Measurements from ENCODE around the gene VCL. TPM values are rescaled to one million over a fixed set of nuclear protein-coding genes. Genes with fewer than 3 reads are reported as not detected.

The VCL gene
- total RNA-seq, 1 experiment from 2014 or later = 291 TPM

- H3K4me1 Mint-ChIP-seq = no peaks in the 10 kb centered on the region
- H3K4me2 ChIP-seq (ENCODE audit: insufficient read depth, insufficient read length, low read length) = no peak overlapping the region
These were observed 116.1 kb downstream of the VCL start for GRCh38 chr10:74114041-74114448.

More at GRCh38 chr10:74114041-74114448, 116.1 kb downstream of the VCL start:
- no peak overlapping the region for H2BK15ac ChIP-seq (ENCODE audit: low read depth, low read length)
- H4K91ac ChIP-seq (ENCODE audit: insufficient read length, low read depth, low read length) = no peak overlapping the region
- H3K79me1 ChIP-seq (ENCODE audit: insufficient read depth, low read depth, low read length, poor library complexity, severe bottlenecking) = peaks cover under 1% of the 10 kb centered on the region
- no peaks in the 10 kb centered on the region for H3K27me3 ChIP-seq (ENCODE audit: insufficient read depth, low read length)
- no peak for TF ChIP-seq CTCF (conservative IDR thresholded peaks at IDR 0.05)
- no peak overlapping the region for H2BK12ac ChIP-seq (ENCODE audit: insufficient read length, low read depth, low read length)
- no peak overlapping the region for H3K18ac ChIP-seq (ENCODE audit: insufficient read length, low read depth, low read length)
- Mint-ChIP-seq H3K4me3 (no peak overlapping the region), H3K27me3 (ENCODE audit: low read depth) (peaks cover 2% of the 10 kb centered on the region; the same call in 1 of the 2 replicates), H3K9me3 (no peaks in the 10 kb centered on the region), H3K36me3 (ENCODE audit: insufficient read depth in 1 of 3, low read depth in 3 of 3) (peaks cover 81 to 98% (median 97%) of the 10 kb centered on the region in 3 experiments; a peak in 6 of 7 replicates), H3K27ac (peak overlapping the region in 2 of 3 experiments; percentile 14 to 81; a peak in 5 of 7 replicates)
- H2BK20ac ChIP-seq (ENCODE audit: low read depth, low read length, poor library complexity, severe bottlenecking) = no peak overlapping the region
- H4K20me1 ChIP-seq (ENCODE audit: control insufficient read depth, insufficient read depth, insufficient read length) = no peaks in the 10 kb centered on the region
- no peaks in the 10 kb centered on the region for H3K4me1 ChIP-seq (ENCODE audit: insufficient read depth, low read length)
- no peak overlapping the region for H4K5ac ChIP-seq (ENCODE audit: insufficient read length, low read depth, low read length)
- H3K23me2 ChIP-seq (ENCODE audit: insufficient read length, low read depth, low read length, poor library complexity, severe bottlenecking) = no peaks in the 10 kb centered on the region
- no peaks in the 10 kb centered on the region for H3K79me2 ChIP-seq (ENCODE audit: insufficient read depth, low read length)
- H3K9me3 ChIP-seq (ENCODE audit: control insufficient read depth, low read depth, low read length) = no peaks in the 10 kb centered on the region
- WGBS (ENCODE audit: extremely low coverage, insufficient read length, low lambda C conversion rate) = no CpG with 5 or more reads among the region's 12 CpGs
- no peak overlapping the region for H2AK5ac ChIP-seq (ENCODE audit: insufficient read length, low read length)
- no peak overlapping the region for H2BK120ac ChIP-seq (ENCODE audit: low read depth, low read length, poor library complexity, severe bottlenecking)
- H3K14ac ChIP-seq (ENCODE audit: insufficient read depth, low read length) = no peak overlapping the region
- no peak overlapping the region for H3K23ac ChIP-seq (ENCODE audit: insufficient read length, low read depth, low read length)
- no peak overlapping the region for H3K27ac ChIP-seq (ENCODE audit: insufficient read length, low read depth, low read length)
- H2BK5ac ChIP-seq (ENCODE audit: insufficient read length, low read length) = no peak overlapping the region
- DNase-seq = no peak
- H2AFZ ChIP-seq (ENCODE audit: low read length) = no peak overlapping the region
- no peak overlapping the region for H3T11ph ChIP-seq (ENCODE audit: low read length)
- H3K56ac ChIP-seq (ENCODE audit: insufficient read length, low read depth, low read length) = no peak overlapping the region
- H3K4ac ChIP-seq (ENCODE audit: low read depth, low read length) = no peak overlapping the region
- no peak overlapping the region for H4K8ac ChIP-seq (replicated peaks; ENCODE audit: insufficient read length, low read depth, low read length)
- H3K9ac ChIP-seq (ENCODE audit: extremely low read depth, insufficient read length, low read length) = no peak overlapping the region

Measured in H9 (cell line).